ENCODE measurements around the gene ANLN. TPM values are rescaled to one million over a fixed set of nuclear protein-coding genes. Genes with fewer than 3 reads are reported as not detected.

The ANLN gene
- total RNA-seq, 1 donor from 2014 or later, result 18.4 TPM

DNA sequence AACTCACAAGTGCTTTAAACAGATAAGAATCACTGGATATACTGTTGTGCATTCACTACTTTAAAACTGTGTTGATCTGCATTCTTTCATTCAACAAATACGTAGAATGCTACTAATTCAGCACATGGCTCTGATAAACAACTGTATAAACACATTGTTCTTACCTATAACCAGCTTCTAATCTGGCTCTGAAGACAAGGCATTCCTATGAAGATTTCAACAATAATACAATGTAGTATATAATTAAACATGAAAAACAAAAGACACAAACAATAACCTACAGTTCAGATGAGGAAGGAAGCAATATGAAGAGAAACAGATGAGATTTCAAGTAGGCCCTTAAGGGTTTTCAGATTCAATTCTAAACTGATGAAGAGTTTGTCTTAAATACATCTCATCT, 31.1 kb upstream of the ANLN start:
- no peaks in the 10 kb centered on the region for H3K9me3 Mint-ChIP-seq (ENCODE audit: unreplicated experiment)
- H3K4me1 Mint-ChIP-seq (ENCODE audit: low read depth, unreplicated experiment), result peaks cover 20% of the 10 kb centered on the region
- H3K36me3 Mint-ChIP-seq (ENCODE audit: unreplicated experiment), result no peaks in the 10 kb centered on the region
- peaks cover 4% of the 10 kb centered on the region for H3K27me3 Mint-ChIP-seq (ENCODE audit: unreplicated experiment)
- DNase-seq, result no peak
- H3K27ac Mint-ChIP-seq (ENCODE audit: unreplicated experiment), result no peak overlapping the region
- no peak overlapping the region for H3K4me3 Mint-ChIP-seq (ENCODE audit: unreplicated experiment)
- no peak for TF ChIP-seq CTCF (IDR thresholded peaks at IDR 0.05; ENCODE audit: partially characterized antibody, unreplicated experiment)

DNA sequence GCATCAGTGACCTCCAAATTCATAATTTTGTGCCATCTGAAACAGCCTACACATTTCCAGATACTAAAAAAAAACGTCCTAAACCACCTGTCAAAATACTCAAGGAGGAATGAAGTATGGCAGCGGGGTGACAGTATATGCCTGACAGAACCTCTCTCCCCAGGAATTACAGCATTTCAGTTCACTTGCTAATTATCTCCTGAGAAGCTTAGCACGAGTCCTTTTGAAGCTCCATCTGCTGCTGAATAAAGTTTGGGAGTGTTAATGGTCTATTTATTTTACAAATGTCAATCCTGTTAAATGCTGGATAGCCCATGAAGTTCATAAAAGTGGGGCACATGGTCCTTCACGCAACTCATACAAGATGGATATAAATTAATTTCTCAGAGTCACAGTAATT, 29.4 kb upstream of the ANLN start:
- no peak for DNase-seq
- no peak overlapping the region for H3K27ac Mint-ChIP-seq (ENCODE audit: unreplicated experiment)
- no peak overlapping the region for H3K4me3 Mint-ChIP-seq (ENCODE audit: unreplicated experiment)
- H3K9me3 Mint-ChIP-seq (ENCODE audit: unreplicated experiment), result no peaks in the 10 kb centered on the region
- no peak for TF ChIP-seq CTCF (IDR thresholded peaks at IDR 0.05; ENCODE audit: partially characterized antibody, unreplicated experiment)
- no peaks in the 10 kb centered on the region for H3K36me3 Mint-ChIP-seq (ENCODE audit: unreplicated experiment)
- H3K27me3 Mint-ChIP-seq (ENCODE audit: unreplicated experiment), result peaks cover 4% of the 10 kb centered on the region
- H3K4me1 Mint-ChIP-seq (ENCODE audit: low read depth, unreplicated experiment), result peaks cover 20% of the 10 kb centered on the region

GRCh38 chr7:36361227-36361626, 28.4 kb upstream of the ANLN start:
- Mint-ChIP-seq H3K27ac (ENCODE audit: unreplicated experiment) (no peak overlapping the region), H3K9me3 (ENCODE audit: unreplicated experiment) (no peaks in the 10 kb centered on the region), H3K36me3 (ENCODE audit: unreplicated experiment) (no peaks in the 10 kb centered on the region), H3K4me3 (ENCODE audit: unreplicated experiment) (no peak overlapping the region), H3K4me1 (ENCODE audit: low read depth, unreplicated experiment) (peaks cover 20% of the 10 kb centered on the region), H3K27me3 (ENCODE audit: unreplicated experiment) (peaks cover 4% of the 10 kb centered on the region)
- TF ChIP-seq CTCF (IDR thresholded peaks at IDR 0.05; ENCODE audit: partially characterized antibody, unreplicated experiment), result no peak
- DNase-seq, result no peak

DNA sequence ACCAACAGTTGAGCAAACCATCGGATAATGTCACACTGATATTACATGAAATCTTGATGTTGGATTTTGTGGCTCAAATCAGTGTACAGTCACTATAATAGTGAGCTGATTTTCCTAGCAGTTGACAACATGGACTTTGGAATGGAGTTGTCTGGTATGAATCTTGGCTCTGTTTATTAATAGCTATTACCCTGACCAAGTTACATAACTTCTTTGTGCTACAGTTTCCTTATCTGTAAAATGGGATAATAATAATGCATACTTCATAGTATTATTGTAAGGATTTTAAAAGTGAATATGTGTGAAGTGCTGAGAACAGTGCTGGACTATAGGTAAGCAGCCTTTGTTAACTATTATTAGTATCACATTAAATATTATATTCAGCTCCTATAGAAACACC, 26.1 kb upstream of the ANLN start:
- Mint-ChIP-seq H3K9me3 (ENCODE audit: unreplicated experiment) (peaks cover 1% of the 10 kb centered on the region), H3K27ac (ENCODE audit: unreplicated experiment) (no peak overlapping the region), H3K4me3 (ENCODE audit: unreplicated experiment) (no peak overlapping the region), H3K27me3 (ENCODE audit: unreplicated experiment) (peaks cover 4% of the 10 kb centered on the region), H3K4me1 (ENCODE audit: low read depth, unreplicated experiment) (peaks cover 19% of the 10 kb centered on the region), H3K36me3 (ENCODE audit: unreplicated experiment) (no peaks in the 10 kb centered on the region)
- TF ChIP-seq CTCF (IDR thresholded peaks at IDR 0.05; ENCODE audit: partially characterized antibody, unreplicated experiment), result no peak
- DNase-seq, result no peak

GRCh38 chr7:36366005-36366717, 23.5 kb upstream of the ANLN start:
- H3K27me3 Mint-ChIP-seq (ENCODE audit: unreplicated experiment), result peaks cover 3% of the 10 kb centered on the region
- no peak for DNase-seq

More at GRCh38 chr7:36366005-36366717, 23.5 kb upstream of the ANLN start:
- Mint-ChIP-seq H3K27ac (ENCODE audit: unreplicated experiment) (peak overlapping the region; percentile 79), H3K9me3 (ENCODE audit: unreplicated experiment) (peaks cover 1% of the 10 kb centered on the region), H3K36me3 (ENCODE audit: unreplicated experiment) (no peaks in the 10 kb centered on the region), H3K4me3 (ENCODE audit: unreplicated experiment) (peak overlapping the region; percentile 90), H3K4me1 (ENCODE audit: low read depth, unreplicated experiment) (no peaks in the 10 kb centered on the region)
- no peak for TF ChIP-seq CTCF (IDR thresholded peaks at IDR 0.05; ENCODE audit: partially characterized antibody, unreplicated experiment)

All from glutamatergic neuron (in vitro differentiated cells).